CD4-positive, alpha-beta T cell treated with Interleukin-12 subunit alpha and Interleukin-12 subunit beta, for 1 hour (primary cell): ENCODE results near the gene ZNF248.
"Not testable (repeated sequence)": the region's sequence is repeated elsewhere in the genome, so short reads cannot be mapped to it uniquely, and the experiment has no call there.

Experiments used
- DNase-seq: peaks from one replicate; pipeline ENCODE4 v3.0.0-alpha.2; 2020

The ZNF248 gene

DNA sequence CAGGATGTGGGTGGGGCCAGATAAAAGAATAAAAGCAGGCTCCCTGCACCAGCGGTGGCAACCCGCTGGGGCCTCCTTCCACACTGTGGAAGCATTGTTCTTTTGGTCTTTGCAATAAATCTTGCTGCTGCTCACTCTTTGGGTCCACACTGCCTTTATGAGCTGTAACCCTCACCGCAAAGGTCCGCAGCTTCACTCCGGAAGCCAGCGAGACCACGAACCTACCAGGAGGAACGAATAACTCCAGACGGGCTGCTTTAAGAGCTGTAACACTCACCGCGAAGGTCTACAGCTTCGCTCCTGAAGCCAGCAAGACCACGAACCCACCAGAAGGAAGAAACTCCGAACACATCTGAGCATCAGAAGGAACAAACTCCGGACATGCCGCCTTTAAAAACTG, 119.2 kb downstream of the ZNF248 start:
- DNase-seq, result not testable (repeated sequence)

DNA sequence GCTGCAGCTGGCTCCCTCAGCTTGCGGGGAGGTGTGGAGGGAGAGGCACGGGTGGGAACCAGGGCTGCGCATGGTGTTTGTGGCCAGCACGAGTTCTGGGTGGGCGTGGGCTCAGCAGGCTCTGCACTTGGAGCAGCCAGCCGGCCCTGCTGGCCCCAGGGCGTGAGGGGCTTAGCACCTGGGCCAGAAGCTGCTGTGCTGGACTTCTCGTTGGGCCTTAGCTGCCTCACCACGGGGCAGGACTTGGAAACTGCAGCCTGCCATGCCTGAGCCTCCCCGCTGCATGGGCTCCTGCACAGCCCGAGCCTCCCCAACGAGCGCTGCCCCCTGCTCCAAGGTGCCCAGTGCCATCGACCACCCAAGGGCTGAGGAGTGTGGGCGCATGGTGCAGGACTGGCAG, 120.1 kb downstream of the ZNF248 start:
- no peak for DNase-seq

DNA sequence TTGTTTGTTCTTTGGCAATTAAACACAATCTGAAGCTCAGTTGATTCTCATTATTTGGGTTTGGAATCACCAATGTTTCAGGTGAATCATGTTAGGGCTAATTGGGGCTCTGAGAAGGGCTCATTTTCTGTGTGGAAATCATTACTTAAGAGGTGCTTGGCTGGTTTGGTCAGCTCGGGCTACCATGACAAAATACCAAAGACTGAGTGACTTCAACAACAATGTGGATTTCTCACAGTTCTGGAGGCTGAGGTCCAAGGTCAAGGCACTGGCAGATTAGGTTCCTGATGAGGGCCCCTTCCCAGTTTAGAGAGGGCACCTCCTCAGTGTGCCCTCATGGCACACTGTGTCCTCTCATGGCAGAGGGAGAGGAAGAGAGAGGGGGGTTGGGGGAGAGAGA, 121.3 kb downstream of the ZNF248 start:
- DNase-seq, result no peak

DNA sequence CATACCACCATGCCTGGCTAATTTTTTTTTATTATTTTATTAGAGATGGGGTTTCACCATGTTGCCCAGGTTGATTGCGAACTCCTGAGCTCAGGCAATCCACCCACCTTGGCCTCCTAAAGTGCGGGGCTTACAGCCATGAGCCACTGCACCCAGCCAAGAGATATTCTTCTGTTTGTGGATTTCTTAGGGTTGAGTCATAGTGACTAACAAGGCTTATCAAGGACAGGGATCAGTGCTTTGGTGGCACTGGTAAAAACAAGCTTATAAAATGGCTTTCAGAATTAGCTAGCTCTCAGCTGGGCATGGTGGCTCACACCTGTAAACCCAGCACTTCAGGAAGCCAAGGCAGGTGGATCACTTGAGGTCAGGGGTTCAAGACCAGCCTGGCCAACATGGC, 122.4 kb downstream of the ZNF248 start:
- DNase-seq, result no peak
